Measurements from ENCODE around the gene STAU1. TPM values are rescaled to one million over a fixed set of nuclear protein-coding genes. Genes with fewer than 3 reads are reported as not detected.

Gene STAU1
- total and polyA plus RNA-seq, 2 of the 13 experiments (the other 11 are each of a cell fraction or from before 2014, with no cell fraction given) = 119 to 133 TPM

GRCh38 chr20:49214571-49214970 is 26.4 kb upstream of the STAU1 start (continued):
- TF ChIP-seq REST (IDR thresholded peaks at IDR 0.05; ENCODE audit: borderline replicate concordance in 1 of 2, low read depth in 1 of 2, low read length in 2 of 2) (no peak), PAX8 (CRISPR knock-in tag; IDR thresholded peaks at IDR 0.05; ENCODE audit: borderline replicate concordance) (no peak), ZNF232 (CRISPR knock-in tag; IDR thresholded peaks at IDR 0.05; ENCODE audit: borderline replicate concordance) (no peak), RARA (CRISPR knock-in tag; IDR thresholded peaks at IDR 0.05) (no peak), NR2F1 (CRISPR knock-in tag; IDR thresholded peaks at IDR 0.05) (no peak), TCF12 (IDR thresholded peaks at IDR 0.05) (no peak), TCF12 (CRISPR knock-in tag; IDR thresholded peaks at IDR 0.05) (no peak), SMYD3 (CRISPR knock-in tag; IDR thresholded peaks at IDR 0.05) (no peak)

GRCh38 chr20:49210757-49211110 is 22.6 kb upstream of the STAU1 start:
- H3K9me3 ChIP-seq (ENCODE audit: low read length) = peaks cover 6% of the 10 kb centered on the region
- H3K79me2 ChIP-seq (ENCODE audit: insufficient read depth, low read length) = no peaks in the 10 kb centered on the region
- peak; percentile 3; the same call in 1 of the 2 replicates for TF ChIP-seq CREM (IDR thresholded peaks at IDR 0.05)
- TF ChIP-seq CREM (CRISPR knock-in tag; IDR thresholded peaks at IDR 0.05) = no peak
- peak; percentile 23 for TF ChIP-seq HNRNPK (IDR thresholded peaks at IDR 0.05; ENCODE audit: low read depth, low read length, poor library complexity, severe bottlenecking)
- no peak for TF ChIP-seq BCL3 (CRISPR knock-in tag; IDR thresholded peaks at IDR 0.05)
- TF ChIP-seq FOXM1 (CRISPR knock-in tag; IDR thresholded peaks at IDR 0.05) = no peak
- TF ChIP-seq SRSF1 (optimal IDR thresholded peaks at IDR 0.05; ENCODE audit: low read depth, low read length) = no peak
- TF ChIP-seq ZNF878 (CRISPR knock-in tag; IDR thresholded peaks at IDR 0.05) = no peak
- TF ChIP-seq ZNF260 (CRISPR knock-in tag; IDR thresholded peaks at IDR 0.05; ENCODE audit: borderline replicate concordance, low read depth) = no peak
- FAIRE-seq (no peak), ATAC-seq (no peak), DNase-seq (ENCODE audit: low spot score) (no peak)
- H3K27ac ChIP-seq (ENCODE audit: extremely low read length, insufficient read depth, low read length) = no peak overlapping the region
- no peak overlapping the region for H3K9ac ChIP-seq (ENCODE audit: insufficient read depth, low read depth, low read length)
- H3K4me3 ChIP-seq (replicated peaks in 1 of 3; ENCODE audit: insufficient read depth in 1 of 3, low read depth in 2 of 3, low read length in 3 of 3) = no peak overlapping the region
- H2AFZ ChIP-seq (ENCODE audit: low read length) = no peak overlapping the region
- WGBS (ENCODE audit: low lambda C conversion rate) = 45% methylated on average over 1 of the region's 1 CpG
- H3K4me1 ChIP-seq (ENCODE audit: insufficient read depth, low read length) = 0 out of 2 replicates have a peak, but pooled peaks cover 12% of the 10 kb centered on the region
- H4K20me1 ChIP-seq (ENCODE audit: insufficient read depth, low read length) = no peaks in the 10 kb centered on the region
- ChIA-PET CTCF (ENCODE audit: low intra/inter-chr PET ratio, low total read pairs) (no interaction called here), POLR2A (interaction anchor here (1.1 kb wide), 1 partner anchor 8 kb away, joined by 4 read pairs; the partner anchor contains the start of gene DDX27)
- in situ Hi-C loops (cut with HindIII; ENCODE audit: extremely low pct_ligation_motif_present, low pct_unique_long_range_greater_than_20kb) = no loop called here
- intact Hi-C loops (cut with micrococcal nuclease; ENCODE audit: unreplicated experiment) = no loop called here
- no peaks in the 10 kb centered on the region for H3K27me3 ChIP-seq (ENCODE audit: control insufficient read depth in 1 of 2, insufficient read depth in 2 of 2, low read length in 2 of 2)
- BruUV-seq (replicated peaks) = no TSS peak
- no peaks in the 10 kb centered on the region for H3K36me3 ChIP-seq (replicated peaks in 1 of 2; ENCODE audit: control insufficient read depth in 1 of 2, insufficient read depth in 2 of 2, low read length in 2 of 2)
- H3K4me2 ChIP-seq (ENCODE audit: low read depth, low read length) = no peak overlapping the region
